GM19328 (cell line): ENCODE results near the gene PSMD5.
"Not testable (repeated sequence)": the region's sequence is repeated elsewhere in the genome, so short reads cannot be mapped to it uniquely, and the experiment has no call there.

Experiments used
- ATAC-seq: cut with Tn5 transposase; IDR thresholded peaks from one replicate; pipeline ENCODE4 v1.9.1; 2021; ENCODE audit warnings: mild to moderate bottlenecking, moderate library complexity; ENCODE audit not compliant: unreplicated experiment

PSMD5 gene

GRCh38 chr9:120808931-120809330 is 33.8 kb downstream of the PSMD5 start:
- no peak for ATAC-seq

DNA sequence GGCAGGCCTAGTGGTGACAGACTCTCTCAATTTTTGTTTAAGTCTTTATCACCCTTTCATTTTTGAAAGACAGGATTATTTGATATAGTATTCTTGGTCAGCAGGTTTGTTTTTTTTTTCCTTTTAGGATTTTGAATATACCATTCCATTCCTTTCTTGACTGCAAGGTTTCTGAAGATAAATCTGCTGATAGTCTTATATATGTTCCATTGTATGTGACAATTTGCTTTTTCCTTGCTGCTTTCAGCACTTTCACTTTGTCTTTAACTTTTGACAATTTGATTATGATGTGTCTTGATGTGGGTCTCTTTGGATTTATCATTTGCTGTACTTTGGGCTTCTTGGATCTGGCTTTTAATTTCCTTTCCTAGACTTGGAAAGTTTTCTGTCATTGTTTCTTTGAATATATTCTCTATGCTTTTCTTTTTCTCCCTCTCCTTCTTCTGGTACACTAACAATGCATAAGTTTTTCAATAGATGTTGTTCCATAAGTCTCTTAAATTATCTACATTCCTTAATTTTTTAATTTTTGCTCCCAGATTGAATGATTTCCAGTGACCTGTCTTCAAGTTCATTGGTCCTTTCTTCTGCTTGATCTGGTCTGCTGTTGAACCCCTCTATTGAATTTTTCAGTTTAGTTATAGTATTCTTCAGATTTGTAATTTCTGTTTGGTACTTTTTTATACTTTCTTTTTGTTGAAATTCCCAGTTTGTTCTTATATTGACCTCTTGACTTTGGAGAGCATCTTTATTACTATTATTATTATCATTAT is 34.9 kb downstream of the PSMD5 start:
- ATAC-seq = no peak

DNA sequence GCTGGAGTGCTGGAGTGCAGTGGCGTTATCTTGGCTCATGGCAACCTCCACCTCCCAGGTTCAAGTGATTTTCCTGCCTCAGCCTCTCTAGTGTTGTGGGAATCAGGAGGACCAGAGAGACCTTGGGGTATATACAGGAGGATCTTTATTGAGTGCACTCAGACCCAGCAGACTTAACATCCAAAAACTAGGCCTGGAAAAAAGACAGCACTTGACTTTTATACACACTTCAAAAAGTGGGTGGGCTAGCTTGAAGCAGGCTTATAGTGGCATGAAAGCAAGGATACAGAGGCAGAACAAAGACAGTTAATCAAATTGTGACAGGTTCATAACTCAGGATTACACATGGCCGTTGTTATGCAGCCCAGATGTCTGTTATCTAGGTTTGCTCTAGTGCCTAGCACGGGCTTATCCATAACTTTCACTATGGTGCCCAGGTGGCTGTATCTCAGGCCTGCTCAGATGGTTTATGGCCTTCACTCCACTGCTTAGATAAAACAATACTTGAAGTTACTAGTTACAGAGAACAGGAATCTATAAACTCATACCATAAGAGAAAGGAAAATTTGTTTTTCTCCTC is 37.8 kb downstream of the PSMD5 start:
- not testable (repeated sequence) for ATAC-seq

DNA sequence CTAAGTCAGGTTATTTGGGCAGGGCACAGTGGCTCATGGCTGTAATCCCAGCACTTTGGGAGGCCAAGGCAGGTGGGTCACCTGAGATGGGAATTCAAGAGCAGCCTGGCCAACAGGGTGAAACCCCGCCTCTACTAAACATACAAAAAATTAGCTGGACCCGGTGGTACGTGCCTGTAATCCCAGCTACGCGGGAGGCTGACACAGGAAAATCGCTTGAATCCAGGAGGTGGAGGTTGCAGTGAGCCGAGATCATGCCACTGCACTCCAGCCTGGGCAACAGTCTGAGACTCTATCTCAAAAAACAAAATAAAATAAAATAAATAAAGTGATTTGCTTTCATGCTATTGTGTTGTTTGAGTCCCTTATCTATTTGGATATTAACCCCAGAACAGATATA is 41.3 kb downstream of the PSMD5 start:
- ATAC-seq = no peak

GRCh38 chr9:120792898-120793765 is 49.6 kb downstream of the PSMD5 start, which contains the start of gene FBXW2:
Gene FBXW2, minus strand, starts transcription at chr9:120793416. Its CDS starts 5,158 bp downstream, at chr9:120788258.
- ATAC-seq = peak; percentile 88

GRCh38 chr9:120791161-120791560 is 51.6 kb downstream of the PSMD5 start:
- no peak for ATAC-seq

- ATAC-seq = no peak
These were observed 54.8 kb downstream of the PSMD5 start for GRCh38 chr9:120787933-120788332.

- no peak for ATAC-seq
These were observed 59.1 kb downstream of the PSMD5 start for GRCh38 chr9:120783602-120784047.

- no peak for ATAC-seq
These were observed 61.5 kb downstream of the PSMD5 start for GRCh38 chr9:120781236-120781635.

GRCh38 chr9:120780367-120780766 is 62.4 kb downstream of the PSMD5 start:
- no peak for ATAC-seq

DNA sequence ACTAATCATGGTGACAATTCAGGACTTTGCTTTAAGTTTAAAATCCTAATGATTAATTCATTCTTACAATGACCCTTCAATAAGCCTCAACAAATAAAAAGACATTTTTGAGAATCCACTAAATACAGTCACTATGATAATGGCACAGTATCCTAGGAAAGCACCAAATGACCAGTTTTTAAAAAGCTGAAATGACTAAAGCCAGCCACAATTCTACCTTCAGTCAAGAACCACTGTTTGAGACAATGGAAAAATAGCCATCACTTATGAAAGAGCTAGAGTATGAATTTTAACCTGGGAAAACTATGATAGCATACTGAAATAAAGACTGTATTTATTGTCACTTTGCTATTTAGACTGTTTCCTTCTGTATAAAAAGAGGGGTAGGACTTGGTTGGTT is 63.5 kb downstream of the PSMD5 start:
- no peak for ATAC-seq

- ATAC-seq = no peak
These were observed 64.0 kb downstream of the PSMD5 start for GRCh38 chr9:120778758-120779157.

- no peak for ATAC-seq
These were observed 65.5 kb downstream of the PSMD5 start for GRCh38 chr9:120777229-120777628.

- ATAC-seq = no peak
These were observed 65.9 kb downstream of the PSMD5 start for GRCh38 chr9:120776788-120777187.

DNA sequence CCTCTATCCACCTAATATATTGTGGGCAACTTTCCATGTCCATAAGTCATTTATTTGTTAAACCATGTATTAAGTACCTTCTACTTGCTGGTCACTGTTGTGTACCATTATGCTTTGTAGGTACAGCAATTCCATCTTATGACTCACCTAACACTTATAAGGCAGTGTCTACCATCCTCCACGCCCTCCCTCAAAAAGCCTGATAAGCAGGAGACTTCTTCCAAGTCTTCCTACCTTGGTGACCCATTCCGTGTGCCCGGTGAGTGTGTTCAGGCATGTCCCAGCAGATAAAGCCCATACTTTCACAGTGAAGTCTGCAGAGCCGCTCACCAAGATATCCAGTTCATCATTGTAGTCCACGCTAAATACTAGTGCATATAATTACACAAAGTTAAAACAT is 66.9 kb downstream of the PSMD5 start:
- ATAC-seq = no peak

DNA sequence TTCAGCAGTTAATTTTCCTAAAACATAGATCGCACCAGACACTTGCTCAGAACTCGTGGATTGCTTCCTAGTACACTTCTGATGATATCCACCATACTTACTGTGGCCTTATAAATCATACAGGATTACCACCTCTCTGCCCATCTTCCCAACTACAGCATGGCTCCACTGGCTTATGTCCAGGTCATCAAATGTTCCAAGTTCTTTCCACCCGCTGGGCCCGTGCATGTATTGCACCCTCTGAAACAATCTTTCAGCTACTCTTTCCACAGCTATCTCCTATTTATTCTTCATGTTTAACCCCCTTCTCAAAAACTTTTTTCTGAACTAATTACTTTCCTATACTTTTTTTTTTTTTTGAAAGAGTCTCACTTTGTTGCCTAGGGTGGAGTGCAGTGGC is 68.0 kb downstream of the PSMD5 start:
- ATAC-seq = no peak

GRCh38 chr9:120773256-120773655 is 69.5 kb downstream of the PSMD5 start:
- no peak for ATAC-seq

DNA sequence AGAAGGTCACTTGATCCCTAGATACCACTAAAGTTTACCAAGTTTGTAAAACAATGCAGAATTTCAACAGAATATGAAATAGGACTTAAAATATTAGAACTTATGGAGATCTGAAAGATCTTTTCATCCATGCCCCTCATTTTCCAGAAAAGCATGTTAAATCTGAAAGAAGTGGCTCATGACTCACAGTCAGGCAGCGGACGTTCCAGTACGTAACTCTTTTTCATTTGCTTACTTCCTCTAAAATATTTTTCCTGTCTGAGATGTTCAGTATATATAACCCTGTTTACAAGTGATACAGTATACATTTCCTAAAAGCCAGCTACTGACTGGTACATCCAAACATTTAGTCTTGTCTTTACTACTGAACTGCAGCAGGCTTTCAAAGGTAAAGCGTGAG is 71.8 kb downstream of the PSMD5 start:
- no peak for ATAC-seq

- ATAC-seq = no peak
These were observed 73.8 kb downstream of the PSMD5 start for GRCh38 chr9:120768886-120769285.

- ATAC-seq = no peak
These were observed 74.5 kb downstream of the PSMD5 start for GRCh38 chr9:120768247-120768646.

- ATAC-seq = no peak
These were observed 75.3 kb downstream of the PSMD5 start for GRCh38 chr9:120767451-120767850.
